GM18499 (cell line): ENCODE results near the gene SEC24C.

Experiments used
- ATAC-seq: cut with Tn5 transposase; IDR thresholded peaks from one replicate; pipeline ENCODE4 v1.9.1; 2021; ENCODE audit warnings: moderate number of reproducible peaks; ENCODE audit not compliant: insufficient read depth, unreplicated experiment

Gene SEC24C

DNA sequence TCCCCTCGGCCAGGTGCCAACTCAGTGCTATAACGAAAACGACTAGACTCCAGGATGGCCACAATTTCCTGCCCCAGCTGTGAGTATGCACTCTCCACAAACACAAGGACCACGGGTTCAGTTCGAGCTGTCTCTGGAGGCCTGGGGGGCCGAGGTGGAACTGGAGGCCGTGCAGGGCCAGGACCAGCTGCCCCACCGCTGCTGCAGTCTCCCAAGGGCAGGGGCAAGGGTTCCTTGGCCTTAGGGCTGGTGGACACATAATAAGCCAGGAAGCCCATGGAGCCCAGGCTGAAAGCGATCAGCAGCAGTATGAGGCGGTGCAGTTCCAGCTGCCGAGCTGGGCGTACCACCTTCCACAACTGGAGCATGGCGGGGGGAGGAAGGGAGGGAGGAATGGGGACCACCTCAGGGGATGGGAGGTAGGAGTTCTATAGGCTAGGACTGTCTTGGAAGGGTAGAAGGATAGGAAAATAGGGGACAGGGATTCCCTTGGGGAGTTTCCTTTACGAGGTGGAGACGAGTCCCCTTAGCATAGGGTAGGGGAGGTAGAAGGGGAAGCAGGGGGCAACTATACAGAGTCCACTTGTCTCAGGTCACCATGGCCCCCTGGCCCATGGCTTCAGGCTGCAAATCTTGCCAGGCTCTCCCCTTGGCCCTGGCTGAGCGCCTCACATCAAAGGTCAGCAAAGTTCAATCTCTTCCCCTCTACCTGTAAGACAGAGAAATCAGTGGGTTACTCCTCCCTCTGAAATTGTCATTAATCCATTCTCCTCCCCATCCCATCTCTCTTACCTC lies 64.0 kb downstream of the SEC24C start:
- no peak for ATAC-seq

DNA sequence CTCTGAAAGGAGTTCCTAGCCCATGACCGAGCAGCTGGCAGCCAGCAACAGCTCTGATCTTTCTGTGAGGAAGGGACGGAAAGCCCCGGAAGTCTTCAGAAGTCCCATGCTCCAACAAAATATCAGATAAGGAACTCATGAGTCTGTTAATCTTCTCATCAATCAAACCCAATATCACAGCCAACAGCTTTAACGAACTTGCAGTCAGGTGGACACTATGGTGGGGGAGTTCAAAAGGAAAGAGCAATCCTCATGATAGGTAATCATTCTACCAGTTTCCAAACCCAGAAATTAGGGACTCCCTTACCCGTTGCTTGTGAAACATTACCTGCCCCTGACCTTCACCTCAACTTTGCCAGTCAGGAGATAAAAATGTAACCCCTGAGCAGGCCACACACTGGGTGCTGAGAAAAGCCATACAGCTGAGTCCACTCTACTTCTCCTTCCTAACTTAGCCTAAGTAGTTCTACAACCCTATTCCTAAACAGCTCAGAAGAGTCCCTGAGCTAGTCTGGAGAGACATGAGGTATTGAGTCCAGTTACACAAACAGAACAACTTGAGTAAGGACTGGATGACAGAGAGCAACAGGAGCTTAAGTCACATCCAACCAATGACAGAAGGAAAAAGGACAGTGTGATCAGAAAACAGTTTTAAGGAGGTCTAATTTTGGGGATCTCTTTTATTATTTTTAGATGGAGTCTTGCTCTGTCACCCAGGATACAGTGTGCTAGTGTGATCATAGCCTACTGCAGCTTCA lies 65.1 kb downstream of the SEC24C start:
- no peak for ATAC-seq

DNA sequence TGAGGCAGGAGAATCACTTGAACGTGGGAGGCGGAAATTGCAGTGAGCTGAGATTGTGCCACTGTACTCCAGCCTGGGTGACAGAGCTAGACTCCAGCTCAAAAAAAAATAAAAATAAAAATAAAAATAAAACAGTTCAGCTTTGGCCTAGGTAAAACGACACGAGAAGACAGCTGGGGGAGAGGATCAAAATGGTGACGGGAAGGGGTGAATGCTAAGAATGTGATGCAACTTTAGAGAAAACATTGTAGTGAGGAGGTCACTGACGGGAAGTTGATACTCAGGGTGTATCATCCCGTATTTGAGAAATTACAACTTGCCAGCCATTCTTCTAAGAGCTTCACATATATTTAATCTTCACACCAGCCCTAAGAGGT lies 66.2 kb downstream of the SEC24C start:
- no peak for ATAC-seq

DNA sequence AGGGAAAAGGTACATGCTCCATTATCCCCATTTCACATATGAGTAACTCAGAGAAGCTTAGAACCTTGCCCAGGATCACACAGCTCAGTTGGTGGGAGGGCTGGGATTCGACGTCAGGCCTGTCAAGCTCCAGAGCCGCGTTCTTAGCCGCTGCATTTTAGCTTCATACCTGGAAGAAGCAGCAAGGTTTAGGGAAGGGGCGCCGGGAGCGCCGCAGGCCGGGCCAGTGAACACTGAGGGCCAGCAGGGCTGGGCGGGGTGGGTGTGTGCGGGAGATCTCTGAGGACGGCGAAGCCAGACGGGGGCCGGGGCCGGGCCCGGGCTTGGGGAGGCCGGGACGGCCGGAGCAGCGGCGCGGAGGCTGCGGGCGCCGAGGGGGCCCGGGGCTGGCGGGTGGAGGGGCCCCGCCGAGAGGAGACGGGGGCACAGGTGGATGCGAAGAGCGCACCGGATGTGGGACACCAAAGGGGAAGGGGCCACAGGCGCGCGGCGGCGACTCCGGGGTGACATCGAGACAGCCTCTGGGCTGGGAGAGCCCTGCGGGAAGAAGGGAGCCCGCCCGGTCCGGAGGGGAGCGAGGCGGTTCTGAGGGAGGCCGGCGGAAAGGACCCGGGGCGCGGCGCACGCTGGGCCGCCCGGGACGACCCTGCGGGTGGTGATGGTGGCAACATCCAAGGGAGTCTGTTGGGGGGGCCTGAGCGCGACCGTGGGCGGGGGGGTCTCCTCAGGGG lies 66.7 kb downstream of the SEC24C start:
- ATAC-seq: peak; percentile 20

DNA sequence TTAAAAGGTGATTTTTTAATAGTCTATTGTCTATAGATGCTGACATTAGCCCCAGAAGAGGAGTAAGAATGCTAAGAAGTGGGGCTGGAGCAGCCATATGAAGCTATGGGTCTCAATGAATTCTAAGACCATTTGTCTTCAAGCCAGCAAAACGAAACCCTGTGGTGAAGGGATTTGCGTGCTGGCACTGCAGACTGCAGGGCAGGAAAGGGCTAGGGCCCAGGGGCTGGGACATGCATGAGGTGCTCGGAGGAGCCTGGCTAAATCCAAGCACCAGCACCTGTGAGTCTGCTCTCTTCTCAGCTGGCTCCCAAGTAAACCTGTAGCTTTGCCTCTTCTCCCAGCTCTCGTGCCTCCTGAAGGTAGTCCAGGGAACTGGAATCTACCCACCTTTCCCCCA lies 68.5 kb downstream of the SEC24C start:
- no peak for ATAC-seq

DNA sequence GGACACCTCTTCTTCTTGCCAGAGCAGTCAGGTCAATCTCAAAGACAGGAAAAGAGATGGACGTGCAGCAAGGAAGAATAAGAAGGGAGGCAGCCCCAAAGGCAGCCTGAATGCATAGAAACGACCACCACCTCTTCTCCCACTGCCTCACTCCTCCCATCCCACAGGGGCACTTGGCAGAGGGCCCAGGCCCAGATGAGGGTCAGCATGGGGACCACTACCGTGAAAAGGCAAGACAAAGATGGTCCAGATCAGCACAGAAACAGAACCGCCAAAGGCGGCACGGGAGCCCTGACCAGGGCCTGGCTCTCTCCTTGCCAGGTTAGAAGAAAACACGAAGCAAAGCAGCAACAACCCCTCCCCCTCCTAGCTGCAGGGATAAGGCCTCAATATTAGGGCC lies 69.2 kb downstream of the SEC24C start:
- no peak for ATAC-seq

DNA sequence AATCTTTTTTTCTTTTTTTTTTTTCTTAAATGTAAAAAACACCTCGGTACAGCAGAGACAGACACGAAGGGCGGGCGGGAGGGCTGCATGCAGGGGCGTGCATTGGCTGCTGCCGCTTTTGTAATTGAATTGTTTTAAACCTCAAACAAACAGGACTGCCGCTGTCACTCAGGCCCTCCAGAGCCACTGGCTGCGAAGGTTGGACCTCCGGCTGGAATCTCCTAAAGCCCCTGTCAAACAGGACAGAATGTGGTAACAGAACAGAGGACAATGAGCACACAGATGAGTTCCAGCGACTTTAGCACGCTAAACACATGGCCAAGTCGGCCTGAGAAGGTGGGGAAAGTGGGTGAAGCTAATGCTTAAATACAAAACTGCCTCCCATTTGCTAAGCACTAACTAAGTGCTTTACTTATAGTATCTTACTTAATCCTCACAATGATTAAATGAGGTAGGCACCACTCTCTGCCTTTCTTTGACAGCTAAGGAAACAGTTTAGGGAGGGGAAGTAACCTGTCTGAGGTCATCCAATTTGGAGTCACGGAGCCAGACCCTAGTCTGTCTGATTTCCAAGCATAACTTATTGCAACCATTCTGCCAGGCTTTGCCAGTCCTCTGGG lies 70.2 kb downstream of the SEC24C start:
- no peak for ATAC-seq

DNA sequence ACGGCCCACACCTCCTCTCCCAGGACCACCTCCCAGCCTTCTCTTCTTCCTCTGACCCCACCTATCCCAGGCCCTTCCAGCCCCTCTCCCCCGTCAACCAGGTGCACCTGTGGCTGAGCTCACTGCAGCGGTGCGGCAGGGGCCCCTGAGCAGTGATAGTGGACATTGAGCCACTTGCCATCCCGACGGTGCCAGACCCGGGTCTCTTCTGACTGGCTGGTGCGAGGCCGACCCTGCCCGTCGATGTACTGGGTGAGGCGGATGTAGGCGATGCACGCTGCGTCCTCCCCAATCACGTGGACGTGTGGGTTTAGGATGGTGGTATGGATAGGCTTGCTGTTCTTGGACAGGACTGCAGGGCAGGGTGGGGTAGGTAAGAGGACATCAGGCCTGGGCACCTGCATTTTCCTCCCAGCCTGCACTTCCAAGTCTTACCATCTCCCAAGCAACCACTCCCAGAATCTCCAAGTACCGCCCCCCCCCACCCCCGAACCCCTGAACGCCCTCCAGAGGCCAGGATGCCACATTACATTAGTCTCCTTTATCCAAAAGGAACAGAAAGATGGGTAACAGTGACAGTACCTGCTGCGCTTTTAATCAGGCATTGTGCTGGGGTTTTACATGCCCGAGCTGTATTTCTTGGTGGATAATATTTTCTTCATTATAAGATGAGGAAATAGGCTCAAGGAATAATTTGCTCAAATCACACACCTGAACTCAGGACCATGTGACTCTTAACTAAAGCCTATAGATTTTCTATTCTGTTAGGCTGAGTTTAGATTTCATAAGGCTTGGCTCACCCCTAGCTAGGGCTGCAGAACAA lies 70.9 kb downstream of the SEC24C start:
- ATAC-seq: no peak

DNA sequence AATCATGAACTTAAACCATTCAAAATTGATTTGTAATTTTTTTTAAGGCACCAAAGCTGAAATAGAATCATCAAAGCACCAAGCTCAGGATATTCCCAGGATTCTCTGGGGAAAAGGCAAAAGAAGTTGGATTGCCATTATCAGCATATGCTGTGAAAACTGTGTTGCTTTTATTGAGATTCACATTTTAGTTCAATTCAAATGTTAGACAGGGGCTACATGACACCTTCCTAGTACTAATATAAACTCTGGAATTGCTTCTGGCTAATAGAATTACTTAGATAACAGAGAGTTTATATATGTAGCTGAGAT lies 71.5 kb downstream of the SEC24C start:
- ATAC-seq: no peak

DNA sequence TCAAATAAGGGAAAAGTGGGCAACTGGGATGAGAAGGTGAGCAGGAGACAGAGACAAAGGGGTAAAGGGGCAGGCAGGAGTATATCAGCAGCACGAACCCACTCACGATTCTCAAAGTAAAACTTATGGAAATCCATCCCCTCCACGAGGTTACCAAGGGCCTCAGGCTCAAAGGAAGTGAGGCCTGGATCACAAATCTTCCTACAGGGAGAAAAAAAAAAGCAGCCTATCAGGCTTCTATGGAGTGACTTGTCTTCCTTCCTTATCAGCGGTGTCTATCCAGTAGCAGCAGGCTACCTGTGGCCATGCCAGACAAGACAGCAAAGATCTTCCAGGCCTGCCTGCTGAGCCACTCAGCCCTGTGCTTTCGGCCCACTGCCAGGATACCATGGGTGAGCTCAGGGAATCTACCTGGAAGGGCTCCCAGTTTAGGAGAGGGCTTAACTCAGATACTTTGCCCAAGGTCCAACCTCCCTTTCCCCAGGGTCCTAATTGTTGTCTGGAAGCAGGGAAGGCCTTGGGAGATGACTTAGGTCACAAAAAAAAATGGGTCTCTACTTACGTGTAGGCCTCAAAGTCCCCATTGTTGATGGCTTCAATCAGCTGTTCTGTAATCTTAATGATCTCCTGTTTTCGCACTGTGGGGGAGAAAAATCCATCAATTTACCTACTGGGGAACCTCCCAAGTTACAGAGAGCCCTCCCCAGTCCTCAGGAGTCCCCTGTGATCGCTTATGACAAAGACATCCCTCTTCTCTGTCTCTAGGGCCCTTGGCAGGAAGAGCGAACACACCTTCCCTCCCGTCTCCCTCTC lies 73.0 kb downstream of the SEC24C start:
- no peak for ATAC-seq

DNA sequence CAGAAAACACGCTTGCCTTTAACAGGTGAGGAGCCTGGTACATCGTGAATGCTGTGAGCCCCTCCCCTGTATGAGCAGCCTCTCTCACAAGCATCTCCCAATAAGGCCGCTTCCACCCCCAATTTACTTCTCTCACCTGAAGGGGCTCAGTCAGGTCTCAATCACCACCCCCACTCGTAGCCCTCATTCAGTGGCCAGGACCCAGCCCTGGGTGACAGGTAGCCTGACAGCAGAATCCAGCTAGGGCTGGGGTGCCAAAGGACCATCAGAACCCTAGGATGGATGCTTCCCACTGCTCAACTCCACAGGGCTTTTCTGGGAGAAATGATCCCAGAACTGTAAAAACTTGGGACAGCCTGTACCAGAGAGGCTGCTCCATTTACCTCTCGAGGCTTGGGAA lies 73.7 kb downstream of the SEC24C start:
- ATAC-seq: no peak

DNA sequence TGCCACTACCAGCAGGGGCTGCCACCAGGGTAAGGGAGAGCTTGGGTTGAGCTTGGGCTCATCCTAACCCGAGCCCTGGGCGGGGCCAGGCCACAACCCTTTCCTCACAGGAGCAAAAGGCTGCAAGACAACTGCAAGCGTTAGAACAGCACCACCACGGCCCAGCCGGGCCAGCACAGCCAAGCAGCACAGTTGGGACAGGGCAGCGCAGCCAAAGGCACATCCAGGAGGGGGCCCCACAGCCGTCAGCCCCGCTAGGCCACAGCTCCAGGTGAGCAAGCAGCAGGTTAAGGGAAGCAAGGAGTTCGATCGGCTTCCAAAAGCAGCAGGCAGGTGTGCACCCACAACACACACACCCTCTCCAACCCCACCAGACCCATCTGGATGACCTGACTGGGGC lies 74.2 kb downstream of the SEC24C start:
- ATAC-seq: no peak

DNA sequence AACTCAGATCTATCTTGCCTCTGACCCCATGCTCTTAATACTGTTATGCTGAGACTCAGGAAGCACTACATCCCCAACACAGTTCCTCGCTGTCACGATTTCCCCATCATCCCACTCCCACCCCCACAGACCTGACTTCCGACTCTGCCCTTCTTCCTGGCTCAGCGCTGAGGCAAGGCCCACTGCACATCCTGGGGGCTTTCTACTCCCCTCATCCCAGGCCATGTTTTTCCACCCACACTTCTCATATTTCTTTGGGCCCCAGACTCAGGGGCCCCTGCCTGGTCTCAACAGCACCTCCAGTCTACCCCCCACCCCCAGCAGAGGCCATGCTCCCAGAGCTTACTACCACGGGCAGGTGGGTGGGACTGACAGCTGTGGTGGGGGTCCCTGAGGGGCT lies 74.9 kb downstream of the SEC24C start:
- ATAC-seq: no peak

DNA sequence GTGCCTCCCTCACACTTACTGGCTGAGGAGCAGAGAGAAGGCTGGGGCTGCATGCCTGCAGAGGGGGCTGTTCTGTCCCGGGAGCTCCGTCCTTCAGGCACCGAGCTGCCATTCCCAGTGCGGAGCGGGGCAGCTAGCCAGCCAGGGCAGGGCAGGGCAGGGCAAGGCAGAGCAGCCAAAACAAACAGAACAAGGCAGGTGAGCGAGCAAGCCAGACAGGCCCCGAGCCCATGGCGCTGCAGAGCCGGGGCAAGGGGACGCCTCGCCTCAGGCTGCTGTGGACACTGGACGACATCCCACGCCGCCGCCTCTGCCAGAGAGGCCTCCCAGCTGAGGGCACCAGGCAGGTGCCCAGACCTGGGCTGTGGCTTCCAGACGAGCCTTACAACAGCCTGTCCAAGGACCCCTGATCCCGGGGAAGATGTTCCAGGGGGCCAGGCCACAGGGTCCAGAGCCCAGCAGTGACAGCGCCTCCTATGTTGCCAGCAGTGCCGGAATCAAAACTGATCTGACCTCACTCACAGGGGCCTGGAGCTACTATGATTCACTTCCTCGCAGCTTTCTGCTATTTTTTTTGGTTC lies 75.4 kb downstream of the SEC24C start:
- ATAC-seq: no peak
